ENCODE data around the gene KYAT1. TPM values are rescaled to one million over a fixed set of nuclear protein-coding genes. Genes with fewer than 3 reads are reported as not detected.

KYAT1 gene
- total RNA-seq, 4 donors from 2014 or later = 4.7 to 7.4 (median 5.8) TPM

DNA sequence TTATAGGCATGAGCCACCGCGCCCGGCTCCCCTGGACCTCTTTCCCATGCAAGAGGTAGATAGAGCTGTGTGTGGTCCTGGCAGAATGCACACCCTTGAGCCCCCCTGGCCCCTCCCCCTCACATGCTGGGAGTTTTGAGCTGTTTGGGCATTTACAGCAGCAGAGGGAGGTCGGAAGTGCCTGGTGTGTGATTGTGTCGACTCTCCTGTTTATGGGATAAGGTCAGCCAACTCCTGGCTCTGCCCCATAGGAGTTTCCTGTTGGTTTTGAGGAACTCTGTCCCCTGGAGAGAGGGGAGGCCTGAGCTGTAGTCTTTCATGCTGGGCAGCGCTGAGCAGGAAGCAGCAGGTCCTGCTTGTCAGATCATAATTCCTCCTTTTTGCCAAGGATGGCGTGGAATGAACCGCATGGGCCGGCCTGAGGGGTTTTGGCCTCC, 6.2 kb upstream of the KYAT1 start:
- H3K4me1 ChIP-seq = peaks cover 42 to 52% of the 10 kb centered on the region in 2 donors
- H3K27me3 ChIP-seq = no peaks in the 10 kb centered on the region
- H3K27ac ChIP-seq = peak overlapping the region in 3 of 4 donors; percentile 46 to 54 (median 48)
- peaks cover 0 to 37% of the 10 kb centered on the region in 2 donors for H3K36me3 ChIP-seq
- no peak for TF ChIP-seq POLR2A (IDR thresholded peaks at IDR 0.05)
- TF ChIP-seq, protein P1, sequence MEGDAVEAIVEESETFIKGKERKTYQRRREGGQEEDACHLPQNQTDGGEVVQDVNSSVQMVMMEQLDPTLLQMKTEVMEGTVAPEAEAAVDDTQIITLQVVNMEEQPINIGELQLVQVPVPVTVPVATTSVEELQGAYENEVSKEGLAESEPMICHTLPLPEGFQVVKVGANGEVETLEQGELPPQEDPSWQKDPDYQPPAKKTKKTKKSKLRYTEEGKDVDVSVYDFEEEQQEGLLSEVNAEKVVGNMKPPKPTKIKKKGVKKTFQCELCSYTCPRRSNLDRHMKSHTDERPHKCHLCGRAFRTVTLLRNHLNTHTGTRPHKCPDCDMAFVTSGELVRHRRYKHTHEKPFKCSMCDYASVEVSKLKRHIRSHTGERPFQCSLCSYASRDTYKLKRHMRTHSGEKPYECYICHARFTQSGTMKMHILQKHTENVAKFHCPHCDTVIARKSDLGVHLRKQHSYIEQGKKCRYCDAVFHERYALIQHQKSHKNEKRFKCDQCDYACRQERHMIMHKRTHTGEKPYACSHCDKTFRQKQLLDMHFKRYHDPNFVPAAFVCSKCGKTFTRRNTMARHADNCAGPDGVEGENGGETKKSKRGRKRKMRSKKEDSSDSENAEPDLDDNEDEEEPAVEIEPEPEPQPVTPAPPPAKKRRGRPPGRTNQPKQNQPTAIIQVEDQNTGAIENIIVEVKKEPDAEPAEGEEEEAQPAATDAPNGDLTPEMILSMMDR (IDR thresholded peaks at IDR 0.05 in 4 of 5, conservative IDR thresholded peaks at IDR 0.05 in 1 of 5) = no peak
- in situ Hi-C loops (cut with MboI; ENCODE audit: low sequenced_read_pairs in 4 of 4) = no loop called here
- ATAC-seq (no peak), DNase-seq (no peak)
- intact Hi-C loops (cut with DNase I; ENCODE audit: low total_unique reads) = no loop called here
- peak overlapping the region in 1 of 4 donors; percentile 4 for H3K4me3 ChIP-seq
- H3K9me3 ChIP-seq = no peaks in the 10 kb centered on the region

DNA sequence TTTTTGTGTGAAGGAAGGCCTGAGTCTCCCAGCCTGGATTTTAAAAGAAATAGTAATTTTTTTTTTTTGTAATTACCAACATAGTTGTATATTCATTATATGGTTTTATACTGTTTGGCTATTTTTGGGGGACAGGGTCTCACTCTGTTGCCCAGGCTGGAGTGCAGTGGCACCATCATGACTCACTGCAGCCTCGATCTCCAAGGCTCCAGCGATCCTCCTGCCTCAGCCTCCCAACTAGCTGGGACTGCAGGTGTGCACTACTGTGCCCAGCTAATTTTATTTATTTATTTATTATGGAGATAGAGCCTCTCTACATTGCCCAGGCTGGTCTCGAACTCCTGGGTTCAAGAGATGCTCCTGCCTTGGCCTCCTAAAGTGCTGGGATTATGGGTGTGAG, 5.3 kb upstream of the KYAT1 start:
- Histone ChIP-seq H3K27ac (peak overlapping the region in 3 of 4 donors; percentile 32 to 54 (median 46)), H3K4me1 (peaks cover 34 to 46% of the 10 kb centered on the region in 2 donors), H3K4me3 (no peak overlapping the region), H3K36me3 (peaks cover 0 to 37% of the 10 kb centered on the region in 2 donors), H3K9me3 (no peaks in the 10 kb centered on the region), H3K27me3 (no peaks in the 10 kb centered on the region)
- ATAC-seq (no peak), DNase-seq (no peak)
- no peak for TF ChIP-seq POLR2A (IDR thresholded peaks at IDR 0.05)
- TF ChIP-seq, protein P1 (IDR thresholded peaks at IDR 0.05 in 4 of 5, conservative IDR thresholded peaks at IDR 0.05 in 1 of 5) = no peak
- intact Hi-C loops (cut with DNase I; ENCODE audit: low total_unique reads) = no loop called here
- in situ Hi-C loops (cut with MboI; ENCODE audit: low sequenced_read_pairs in 4 of 4) = no loop called here

DNA sequence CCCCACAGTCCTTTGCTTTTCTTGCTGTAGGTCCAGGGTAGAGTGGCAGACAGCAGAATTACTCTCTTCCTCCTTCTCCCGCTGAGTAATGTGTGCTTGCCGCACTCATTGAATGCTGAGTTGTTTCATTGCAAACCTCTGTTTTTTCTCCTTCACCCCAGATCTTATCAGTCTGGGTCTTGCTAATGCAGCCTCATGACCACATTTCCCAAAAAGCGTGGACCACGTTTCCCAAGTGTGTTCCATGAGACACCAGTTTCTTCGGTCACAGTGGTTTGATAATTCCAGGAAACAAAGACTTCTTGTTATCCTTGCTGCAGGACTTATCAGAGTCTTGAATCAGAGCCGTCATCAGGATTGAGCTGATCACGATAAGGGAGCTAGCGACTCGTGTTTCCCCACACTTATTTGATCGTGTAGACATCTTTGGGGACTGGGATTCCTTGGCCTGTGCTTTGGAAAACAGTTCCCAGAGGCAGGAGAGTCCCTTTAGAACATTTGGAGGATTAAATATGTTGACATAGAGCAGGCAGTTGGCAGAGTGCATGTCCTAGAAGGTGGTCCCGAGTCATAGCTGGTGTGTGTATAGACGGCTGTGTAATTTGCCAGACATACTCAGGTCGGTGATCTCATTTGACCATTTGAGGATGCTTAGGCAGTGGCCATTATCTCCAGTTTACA, 4.6 kb upstream of the KYAT1 start:
- Histone ChIP-seq H3K9me3 (no peaks in the 10 kb centered on the region), H3K4me1 (peaks cover 29 to 40% of the 10 kb centered on the region in 2 donors), H3K27me3 (no peaks in the 10 kb centered on the region), H3K27ac (peak overlapping the region in 3 of 4 donors; percentile 1 to 98 (median 32)), H3K36me3 (peaks cover 0 to 37% of the 10 kb centered on the region in 2 donors), H3K4me3 (peak overlapping the region in 1 of 4 donors; percentile 96)
- DNase-seq (no peak), ATAC-seq (no peak)
- TF ChIP-seq POLR2A (IDR thresholded peaks at IDR 0.05) = no peak
- TF ChIP-seq, protein P1 (IDR thresholded peaks at IDR 0.05 in 4 of 5, conservative IDR thresholded peaks at IDR 0.05 in 1 of 5) = no peak
- intact Hi-C loops (cut with DNase I; ENCODE audit: low total_unique reads) (no loop called here), in situ Hi-C loops (cut with MboI; ENCODE audit: low sequenced_read_pairs in 4 of 4) (no loop called here)

DNA sequence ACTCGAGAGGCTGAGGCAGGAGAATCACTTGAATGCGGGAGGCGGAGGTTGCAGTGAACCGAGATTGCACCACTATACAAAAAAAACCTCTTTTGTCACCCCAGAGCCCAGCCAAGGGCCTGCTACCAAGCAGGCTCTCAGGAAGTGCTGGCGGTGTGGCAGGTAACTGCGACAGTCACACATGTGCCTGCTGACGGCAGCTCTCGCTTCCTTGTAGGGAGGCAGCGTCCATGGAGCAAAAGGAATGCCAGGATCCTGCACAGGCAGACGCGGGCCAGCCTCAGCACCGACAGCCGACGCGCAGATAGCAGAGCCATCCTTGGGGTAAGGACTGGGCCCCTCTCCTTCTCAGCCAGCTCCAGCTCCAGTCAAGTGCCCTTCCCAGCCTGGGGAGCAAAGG, 4.0 kb upstream of the KYAT1 start:
- Histone ChIP-seq H3K4me1 (peaks cover 34 to 40% of the 10 kb centered on the region in 2 donors), H3K4me3 (peak overlapping the region in 1 of 4 donors; percentile 96), H3K27me3 (no peaks in the 10 kb centered on the region), H3K9me3 (no peaks in the 10 kb centered on the region), H3K27ac (peak overlapping the region in 3 of 4 donors; percentile 1 to 98 (median 32)), H3K36me3 (peaks cover 0 to 34% of the 10 kb centered on the region in 2 donors)
- in situ Hi-C loops (cut with MboI; ENCODE audit: low sequenced_read_pairs in 4 of 4) (no loop called here), intact Hi-C loops (cut with DNase I; ENCODE audit: low total_unique reads) (no loop called here)
- TF ChIP-seq, protein P1 (IDR thresholded peaks at IDR 0.05 in 4 of 5, conservative IDR thresholded peaks at IDR 0.05 in 1 of 5) = no peak
- no peak for TF ChIP-seq POLR2A (IDR thresholded peaks at IDR 0.05)
- DNase-seq = no peak
- no peak for ATAC-seq
